HG02798 (cell line): ENCODE results near the gene PACS2.
A peak's percentile ranks its signal among the peaks of the same experiment; 100 is the strongest.

ENCODE experiments used
- ATAC-seq: cut with Tn5 transposase; IDR thresholded peaks from one replicate; pipeline ENCODE4 v1.9.1; 2021; ENCODE audit warnings: mild to moderate bottlenecking; ENCODE audit not compliant: unreplicated experiment, poor library complexity

PACS2 gene

GRCh38 chr14:105395538-105395854 is 80.9 kb downstream of the PACS2 start:
- no peak for ATAC-seq

GRCh38 chr14:105397350-105397931 is 82.9 kb downstream of the PACS2 start:
- no peak for ATAC-seq

GRCh38 chr14:105398044-105398725 is 83.6 kb downstream of the PACS2 start, which contains the start of gene TEX22:
Gene TEX22 (plus strand): TSS chr14:105398538. CDS start chr14:105399341, 803 bp downstream.
- ATAC-seq, result peak; percentile 90

- ATAC-seq, result peak; percentile 34
These were observed 84.3 kb downstream of the PACS2 start for GRCh38 chr14:105398726-105399465.

- no peak for ATAC-seq
These were observed 84.9 kb downstream of the PACS2 start for GRCh38 chr14:105399466-105399775.

- ATAC-seq, result no peak
These were observed 85.5 kb downstream of the PACS2 start for GRCh38 chr14:105400016-105400415.

- no peak for ATAC-seq
These were observed 87.2 kb downstream of the PACS2 start for GRCh38 chr14:105401699-105402098.

- no peak for ATAC-seq
These were observed 94.0 kb downstream of the PACS2 start for GRCh38 chr14:105408592-105408991.

- no peak for ATAC-seq
These were observed 94.8 kb downstream of the PACS2 start for GRCh38 chr14:105409364-105409763.

GRCh38 chr14:105410642-105411016 is 96.1 kb downstream of the PACS2 start:
- ATAC-seq, result no peak

GRCh38 chr14:105411017-105411941 is 96.7 kb downstream of the PACS2 start:
- ATAC-seq, result no peak

GRCh38 chr14:105411985-105412770 is 97.6 kb downstream of the PACS2 start:
- no peak for ATAC-seq

GRCh38 chr14:105412771-105413543 is 98.4 kb downstream of the PACS2 start:
- no peak for ATAC-seq

GRCh38 chr14:105413544-105413886 is 99.0 kb downstream of the PACS2 start:
- ATAC-seq, result no peak

GRCh38 chr14:105414456-105415371 is 100.2 kb downstream of the PACS2 start:
- peak; percentile 62 for ATAC-seq

GRCh38 chr14:105415481-105416428 is 101.2 kb downstream of the PACS2 start:
- ATAC-seq, result no peak

GRCh38 chr14:105416671-105417070 is 102.1 kb downstream of the PACS2 start:
- ATAC-seq, result no peak
